HG03108 (cell line): ENCODE measurements around the gene CHID1.

ENCODE experiments used
- ATAC-seq: cut with Tn5 transposase; IDR thresholded peaks from one replicate; pipeline ENCODE4 v1.9.1; 2021; ENCODE audit warnings: moderate library complexity; ENCODE audit not compliant: unreplicated experiment

CHID1 gene

GRCh38 chr11:910589-911030 is at the start of gene CHID1:
Gene CHID1, minus strand, starts transcription at chr11:910810. Its CDS starts 5,994 bp downstream, at chr11:904816.
- ATAC-seq = peak; percentile 90

DNA sequence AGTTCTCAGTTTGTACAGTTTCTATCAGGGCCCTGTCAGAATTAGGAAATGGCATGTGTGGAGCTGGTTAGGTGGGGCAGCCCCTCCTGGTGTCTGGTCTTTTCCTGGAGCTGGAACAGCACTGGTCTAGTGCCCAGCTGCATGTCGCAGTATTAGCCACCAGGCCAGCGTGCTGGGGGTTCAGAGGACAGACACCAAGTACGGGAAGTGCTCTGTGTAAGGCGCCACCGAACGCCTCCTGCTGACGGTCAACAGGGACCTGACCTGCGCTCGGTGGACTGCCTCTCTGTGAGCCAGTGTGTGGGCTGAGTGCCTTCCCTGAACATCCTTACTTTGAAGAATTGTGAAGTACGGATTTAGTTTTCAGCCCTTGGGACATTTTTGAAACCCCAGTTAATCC is 49.0 kb upstream of the CHID1 start:
- no peak for ATAC-seq

DNA sequence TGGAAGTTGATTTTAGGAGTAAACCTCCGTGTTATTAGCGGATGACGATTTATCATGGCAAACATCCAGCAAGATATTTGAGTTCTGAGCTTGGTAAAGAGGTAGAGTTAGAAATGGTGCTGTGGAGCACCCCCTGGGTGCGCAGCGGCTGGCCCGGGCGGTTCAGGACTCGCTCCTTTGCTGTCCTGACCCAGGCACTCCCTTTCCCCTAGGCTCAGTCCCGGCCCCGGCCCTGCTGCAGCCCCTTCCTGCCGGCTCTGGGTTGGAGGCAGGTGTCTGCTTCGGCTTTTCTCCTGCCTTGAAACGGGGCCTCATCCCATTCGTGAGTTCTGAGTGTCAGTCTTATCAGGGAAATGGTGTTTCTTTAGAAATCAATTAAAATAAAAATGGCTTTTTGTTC is 48.4 kb upstream of the CHID1 start:
- ATAC-seq = no peak

- ATAC-seq = no peak
Measured at GRCh38 chr11:958101-958500, 47.5 kb upstream of the CHID1 start.

DNA sequence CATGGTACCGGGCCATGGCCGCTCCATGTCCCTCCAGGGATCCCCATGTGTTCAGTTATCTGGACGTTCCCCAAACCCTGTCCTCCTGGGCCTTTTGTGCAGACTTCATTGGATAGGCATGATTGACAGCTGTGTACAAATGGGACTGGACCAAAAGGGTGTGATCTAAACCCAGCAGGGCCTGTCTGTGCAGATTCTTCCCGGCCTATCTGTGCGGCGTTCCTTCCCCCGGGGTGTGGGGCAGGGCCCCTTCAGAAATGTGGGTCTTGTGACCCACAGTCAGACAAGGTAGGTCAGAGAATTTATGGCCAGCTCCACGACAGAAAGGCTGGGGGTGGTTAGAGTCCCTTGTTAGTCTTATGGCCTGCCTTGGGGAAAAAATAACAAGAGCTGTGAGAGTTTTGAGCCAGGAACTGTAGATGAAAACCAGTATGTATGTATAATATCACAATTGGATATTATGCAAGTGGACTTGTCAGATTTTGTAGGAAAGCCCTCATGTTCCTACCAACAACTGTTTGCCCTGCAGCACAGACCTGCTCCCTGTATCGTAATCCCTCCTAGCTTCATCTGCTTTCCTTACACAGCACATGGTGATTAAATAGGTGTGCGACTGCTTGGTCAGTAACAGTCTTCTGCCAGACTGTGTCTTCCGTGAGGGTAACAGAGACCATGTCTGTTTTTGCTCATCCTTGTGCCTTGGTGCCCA is 46.8 kb upstream of the CHID1 start:
- no peak for ATAC-seq

- no peak for ATAC-seq
Measured at GRCh38 chr11:955154-956063, 44.8 kb upstream of the CHID1 start.

DNA sequence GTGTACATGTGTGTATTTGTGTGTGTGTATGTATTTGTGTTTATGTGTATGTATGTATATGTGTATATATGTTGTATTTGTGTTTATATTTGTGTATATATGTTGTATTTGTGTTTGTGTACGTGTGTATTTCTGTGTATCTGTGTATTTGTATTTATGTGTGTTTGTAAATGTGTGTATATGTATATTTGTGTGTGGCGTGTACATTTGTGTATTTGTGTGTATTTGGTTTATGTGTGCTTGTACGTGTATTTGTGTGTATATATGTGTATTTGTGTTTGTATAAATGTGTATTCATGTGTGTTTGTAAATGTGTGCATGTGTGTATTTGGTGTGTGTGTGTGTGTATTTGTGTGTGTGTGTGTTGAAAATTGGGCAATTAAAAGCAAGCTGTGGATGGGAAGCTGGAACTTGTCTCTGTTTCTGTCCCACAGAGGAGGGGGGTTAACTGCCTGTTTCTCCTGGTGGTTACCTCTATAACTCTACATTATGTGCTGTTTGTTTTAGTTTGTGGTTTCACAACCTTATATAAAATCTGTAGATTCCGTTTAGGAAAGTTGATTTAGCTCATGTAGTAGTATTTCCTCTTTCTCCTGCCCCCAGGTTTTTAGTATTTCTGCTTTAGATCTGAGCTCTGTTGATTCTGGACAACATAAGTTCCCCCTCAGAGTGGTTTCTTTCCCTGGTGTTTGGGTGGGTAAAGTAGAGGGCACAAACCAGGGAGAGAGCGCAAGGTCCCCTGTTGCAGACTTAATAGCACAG is 44.0 kb upstream of the CHID1 start:
- no peak for ATAC-seq

DNA sequence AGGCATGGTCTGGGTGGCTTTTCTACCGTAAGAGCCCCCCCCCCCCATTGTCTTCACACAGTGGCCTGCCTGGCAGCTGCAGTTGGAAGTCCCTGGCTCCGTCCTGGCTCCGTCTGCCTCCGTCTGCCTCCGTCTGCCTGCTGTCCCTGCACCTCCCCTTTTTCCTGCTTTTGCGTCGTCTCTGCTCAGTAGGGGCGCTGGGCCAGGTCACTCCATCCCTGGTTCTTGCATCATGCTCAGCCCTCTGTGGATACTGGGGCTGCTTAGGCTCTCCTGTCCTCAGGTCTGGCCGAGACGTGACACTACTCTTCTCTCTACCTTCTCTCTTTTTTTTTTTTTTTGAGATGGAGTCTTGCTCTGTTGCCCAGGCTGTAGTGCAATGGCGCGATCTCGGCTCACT is 42.9 kb upstream of the CHID1 start:
- no peak for ATAC-seq

DNA sequence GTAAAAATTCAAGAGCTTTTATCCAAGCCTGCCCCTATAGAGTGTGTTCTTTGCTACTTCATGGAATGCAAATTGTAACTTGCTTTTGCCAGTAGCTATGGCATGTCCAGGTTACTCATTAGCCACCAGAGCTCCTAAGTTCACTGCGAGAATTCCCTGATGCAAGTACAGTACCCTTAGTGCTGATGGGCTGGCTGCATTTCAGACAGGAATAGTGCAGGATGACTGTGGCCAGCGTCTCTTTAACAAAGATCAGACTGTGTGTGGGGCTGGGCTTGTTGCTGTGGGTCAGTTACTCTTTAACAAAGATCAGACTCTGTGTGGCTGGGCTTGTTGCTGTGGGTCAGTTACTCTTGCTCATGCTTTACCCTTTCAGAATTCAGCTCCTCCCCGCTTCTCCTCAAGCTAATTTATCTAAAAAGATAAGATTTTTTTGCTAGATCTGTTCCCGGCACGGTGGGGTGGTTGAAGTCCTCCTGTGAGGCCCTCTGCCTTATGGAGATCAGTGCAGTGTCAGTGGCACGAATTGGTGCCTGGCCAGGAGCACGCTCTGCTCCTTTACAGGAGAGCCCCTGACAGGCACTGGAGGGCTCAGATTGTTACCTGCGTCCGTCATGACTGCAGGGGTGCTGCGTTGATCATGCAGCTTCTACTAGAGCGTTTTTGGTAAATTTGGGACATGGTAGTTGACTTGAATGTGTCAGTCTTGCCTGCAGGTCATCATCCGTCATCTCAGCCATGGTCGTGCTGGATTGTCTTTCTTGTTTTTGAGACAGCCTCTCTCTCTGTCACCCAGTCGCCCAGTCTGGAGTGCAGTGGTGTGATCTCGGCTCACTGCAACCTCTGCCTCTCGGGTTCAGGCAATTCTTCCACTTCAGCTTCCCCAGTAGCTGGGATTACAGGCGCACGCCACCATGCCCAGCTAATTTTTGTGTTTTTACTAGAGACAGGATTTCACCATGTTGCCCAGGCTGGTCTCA is 42.1 kb upstream of the CHID1 start:
- ATAC-seq = no peak

DNA sequence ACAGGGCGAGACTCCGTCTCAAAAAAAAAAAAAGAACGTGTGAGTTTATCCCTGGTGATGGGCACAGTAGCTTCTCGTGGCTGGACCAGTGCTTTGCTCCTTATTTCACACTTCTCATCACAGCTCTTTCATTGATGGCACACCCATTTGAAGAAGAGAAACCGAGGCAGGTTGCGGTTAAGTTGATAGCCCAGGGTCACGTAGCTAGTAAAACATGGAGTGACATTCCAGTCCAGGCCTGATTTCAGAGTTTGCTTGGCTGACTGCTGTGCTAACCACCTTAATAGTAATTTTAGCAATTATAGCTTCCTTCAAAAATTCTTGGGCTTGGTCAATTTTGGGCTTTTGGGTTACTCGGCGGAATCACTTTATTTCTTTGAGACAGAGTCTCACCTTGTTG is 40.9 kb upstream of the CHID1 start:
- ATAC-seq = no peak

DNA sequence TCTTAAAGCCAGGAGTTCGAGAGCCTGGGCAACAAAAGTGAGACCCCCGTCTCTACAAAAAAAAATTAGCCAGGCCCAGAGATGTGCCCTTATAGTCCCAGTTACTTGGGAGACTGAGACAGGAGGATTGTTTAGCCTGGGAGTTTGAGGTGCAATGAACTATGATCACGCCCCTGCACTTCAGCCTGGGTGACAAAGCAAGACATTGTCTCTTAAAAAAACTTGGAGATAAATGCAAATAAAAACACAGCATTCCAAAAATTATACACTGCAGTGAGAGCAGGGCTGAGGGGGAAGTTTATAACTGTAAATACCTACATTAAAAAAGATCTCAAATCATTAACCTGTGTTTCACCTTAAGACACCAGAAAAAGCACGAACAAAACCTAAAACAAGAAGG is 37.1 kb upstream of the CHID1 start:
- ATAC-seq = no peak

DNA sequence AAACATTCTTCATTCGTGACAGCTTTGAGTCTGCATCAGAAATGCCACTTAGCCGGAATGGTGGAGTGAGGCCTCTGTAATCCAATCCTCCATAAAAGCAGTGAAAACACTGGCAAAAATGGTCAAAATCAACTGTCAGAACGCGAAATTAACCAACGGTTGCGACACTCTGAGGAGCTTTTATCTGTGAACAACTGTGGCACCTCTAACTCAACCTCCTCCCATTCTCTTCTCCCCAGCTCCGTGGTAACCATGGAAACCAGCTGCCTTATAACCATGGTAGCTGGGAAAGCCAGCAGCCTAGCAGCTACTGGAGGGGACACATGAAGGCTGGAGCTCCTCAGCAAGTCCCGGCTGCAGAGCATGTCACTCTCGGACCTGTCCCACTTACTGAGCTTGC is 35.4 kb upstream of the CHID1 start:
- ATAC-seq = no peak

DNA sequence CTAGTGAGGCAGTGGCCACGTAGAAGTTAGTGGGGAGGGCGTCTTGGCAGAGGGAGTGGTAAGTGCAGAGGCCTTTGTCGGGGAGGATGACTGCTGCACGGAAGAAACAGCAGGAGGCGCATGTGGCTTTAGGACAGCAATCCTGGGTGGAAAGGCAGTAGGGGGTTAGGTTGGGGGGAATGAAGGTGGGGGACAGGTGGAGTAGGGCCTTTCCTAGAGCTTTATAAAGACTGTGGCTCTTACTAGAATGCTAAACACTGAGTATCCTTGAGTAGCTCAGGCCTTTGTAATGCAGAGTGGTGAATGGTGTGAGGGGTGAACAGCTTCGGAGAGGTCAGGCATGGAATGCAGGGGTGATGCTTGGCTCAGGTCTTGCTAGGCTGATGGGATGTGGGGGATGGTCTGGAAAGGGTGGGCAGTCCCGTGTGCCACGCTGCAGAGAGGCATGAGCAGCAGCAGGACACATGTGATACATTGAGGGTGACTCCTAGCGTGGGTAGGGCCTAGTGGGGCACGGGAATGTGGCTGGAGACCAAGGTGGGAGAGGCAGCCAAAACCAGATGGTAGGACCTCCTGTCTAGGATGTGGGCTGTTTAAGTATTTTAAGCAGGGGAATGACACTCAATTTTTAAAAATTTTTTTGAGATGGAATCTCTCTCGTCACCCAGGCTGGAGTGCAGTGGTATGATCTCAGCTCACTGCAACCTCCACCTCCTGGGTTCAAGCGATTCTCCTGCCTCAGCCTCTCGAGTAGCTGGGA is 34.3 kb upstream of the CHID1 start:
- no peak for ATAC-seq

DNA sequence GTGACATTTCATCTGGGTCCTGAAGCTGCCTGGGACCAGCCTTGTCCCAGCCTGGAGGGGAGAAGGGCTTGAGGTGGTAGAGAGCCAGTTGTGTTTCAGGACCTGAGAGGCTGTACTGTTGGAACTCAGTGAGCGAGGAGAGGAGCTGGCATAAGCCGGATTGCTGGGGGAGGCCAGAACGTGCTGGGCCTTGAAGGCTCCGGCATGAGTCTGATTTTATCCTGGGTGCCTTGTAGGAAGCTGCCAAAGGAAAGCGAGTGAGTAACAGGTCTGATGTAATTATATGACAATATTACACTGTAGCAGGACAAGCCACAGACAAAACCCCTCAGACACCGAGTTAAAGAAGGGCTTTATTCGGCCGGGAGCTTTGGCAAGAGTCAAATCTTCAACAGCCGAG is 32.2 kb upstream of the CHID1 start:
- no peak for ATAC-seq

DNA sequence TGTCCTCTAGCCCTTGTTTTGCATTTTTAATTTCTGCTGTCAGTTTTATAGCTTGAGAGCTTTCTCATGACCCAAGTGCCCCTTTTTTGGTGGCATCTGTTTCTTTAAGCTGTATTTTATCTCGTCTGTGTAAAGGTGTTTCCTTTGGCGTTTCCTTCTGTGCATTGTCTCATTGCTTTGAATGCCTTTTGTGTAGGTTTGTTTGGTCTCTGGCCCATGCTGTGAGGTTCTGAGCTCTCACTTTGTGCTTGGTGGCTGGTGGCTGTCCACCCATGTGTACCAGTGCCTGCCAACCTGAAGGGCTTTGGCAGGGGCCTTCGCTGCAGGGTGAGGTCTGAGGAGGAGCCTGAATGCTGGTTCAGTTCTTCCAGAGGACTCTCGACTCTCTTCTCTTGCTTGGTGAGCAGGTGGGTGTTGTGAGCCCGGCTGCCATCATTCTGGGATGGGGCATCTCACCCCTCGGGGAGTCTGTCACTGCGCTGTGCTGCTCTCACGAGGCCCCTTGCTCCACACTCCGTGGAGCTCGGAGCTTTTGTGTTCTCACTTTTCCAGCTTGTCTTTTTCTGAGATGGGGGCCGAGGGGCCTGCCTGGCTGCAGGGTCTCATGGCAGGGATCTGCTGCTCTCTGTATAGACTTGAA is 30.0 kb upstream of the CHID1 start:
- no peak for ATAC-seq

GRCh38 chr11:937841-938261 is 27.2 kb upstream of the CHID1 start:
- ATAC-seq = no peak

GRCh38 chr11:936199-936598 is 25.6 kb upstream of the CHID1 start:
- ATAC-seq = no peak

GRCh38 chr11:934527-934926 is 23.9 kb upstream of the CHID1 start:
- ATAC-seq = no peak

GRCh38 chr11:933936-934335 is 23.3 kb upstream of the CHID1 start:
- ATAC-seq = no peak
